ENCODE data around the gene BMF. TPM values are rescaled to one million over a fixed set of nuclear protein-coding genes. Genes with fewer than 3 reads are reported as not detected.

BMF gene
- polyA plus RNA-seq, 2 of the 4 experiments (the other 2 are of a cell fraction): 1.4 to 1.6 TPM

DNA sequence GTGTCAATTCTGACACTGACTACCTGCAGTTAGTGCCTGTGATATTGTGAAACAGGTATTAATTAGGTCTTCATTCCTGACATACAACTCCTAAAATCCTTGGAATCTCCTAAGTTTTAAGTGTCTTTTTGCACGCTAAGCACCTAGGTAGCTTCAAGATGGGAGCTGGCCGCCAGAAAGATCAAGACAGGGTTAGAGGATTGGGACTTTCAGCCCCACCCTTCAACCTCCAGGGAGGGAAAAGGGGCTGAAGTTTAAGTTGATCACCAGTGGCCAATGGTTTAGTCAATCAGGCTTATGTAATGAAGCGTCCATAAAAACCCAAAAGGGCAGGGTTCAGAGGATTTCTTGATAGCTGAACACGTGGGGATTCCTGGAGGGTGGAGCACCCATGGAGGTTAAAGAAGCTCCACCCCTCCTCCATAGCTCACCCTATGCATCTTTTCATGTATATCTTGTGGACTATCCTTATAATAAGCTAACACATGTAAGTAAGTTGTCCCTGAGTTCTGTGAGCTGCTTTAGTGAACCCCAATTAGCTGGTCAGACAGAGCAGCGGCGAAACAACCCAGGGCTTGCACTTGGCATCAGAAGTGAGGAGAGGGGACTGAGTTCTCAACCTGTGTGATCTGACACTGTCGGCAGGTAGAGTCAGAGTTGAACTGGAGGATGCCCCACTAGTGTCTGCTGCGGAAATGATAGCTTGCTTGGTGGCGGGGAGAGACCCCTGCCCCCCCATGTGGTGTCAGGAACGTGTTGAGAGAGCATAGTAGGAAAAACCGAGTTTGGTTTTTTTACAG, 56.9 kb downstream of the BMF start:
- ATAC-seq (no peak), DNase-seq (ENCODE audit: low read depth in 1 of 2, low spot score in 1 of 2) (no peak), FAIRE-seq (no peak)
- peaks cover 23% of the 10 kb centered on the region for H3K4me1 ChIP-seq
- H3K4me2 ChIP-seq: no peak overlapping the region
- no peak overlapping the region for H3K27ac ChIP-seq
- H3K9me3 ChIP-seq: no peaks in the 10 kb centered on the region
- WGBS (ENCODE audit: missing lambda C conversion rate): 83% methylated on average over 11 of the region's 11 CpGs
- POLR2A ChIA-PET: no interaction called here
- TF ChIP-seq, protein P1, sequence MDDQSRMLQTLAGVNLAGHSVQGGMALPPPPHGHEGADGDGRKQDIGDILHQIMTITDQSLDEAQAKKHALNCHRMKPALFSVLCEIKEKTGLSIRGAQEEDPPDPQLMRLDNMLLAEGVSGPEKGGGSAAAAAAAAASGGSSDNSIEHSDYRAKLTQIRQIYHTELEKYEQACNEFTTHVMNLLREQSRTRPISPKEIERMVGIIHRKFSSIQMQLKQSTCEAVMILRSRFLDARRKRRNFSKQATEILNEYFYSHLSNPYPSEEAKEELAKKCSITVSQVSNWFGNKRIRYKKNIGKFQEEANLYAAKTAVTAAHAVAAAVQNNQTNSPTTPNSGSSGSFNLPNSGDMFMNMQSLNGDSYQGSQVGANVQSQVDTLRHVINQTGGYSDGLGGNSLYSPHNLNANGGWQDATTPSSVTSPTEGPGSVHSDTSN (IDR thresholded peaks at IDR 0.05): no peak
- no peak for TF ChIP-seq NPAS2 (CRISPR knock-in tag; IDR thresholded peaks at IDR 0.05; ENCODE audit: borderline replicate concordance)
- no peak for TF ChIP-seq CBX2 (IDR thresholded peaks at IDR 0.05; ENCODE audit: borderline replicate concordance, low read depth)
- no peak for TF ChIP-seq NR3C1 (IDR thresholded peaks at IDR 0.05)
- TF ChIP-seq JUNB (IDR thresholded peaks at IDR 0.05): no peak
- H3K4me3 ChIP-seq: no peak overlapping the region
- CTCF ChIA-PET: interaction anchor here (0.9 to 3.3 kb wide), 5 partner anchors 11 to 227 kb away, joined by 3 to 18 read pairs (median 8); partner anchors contain the start of gene BMF

DNA sequence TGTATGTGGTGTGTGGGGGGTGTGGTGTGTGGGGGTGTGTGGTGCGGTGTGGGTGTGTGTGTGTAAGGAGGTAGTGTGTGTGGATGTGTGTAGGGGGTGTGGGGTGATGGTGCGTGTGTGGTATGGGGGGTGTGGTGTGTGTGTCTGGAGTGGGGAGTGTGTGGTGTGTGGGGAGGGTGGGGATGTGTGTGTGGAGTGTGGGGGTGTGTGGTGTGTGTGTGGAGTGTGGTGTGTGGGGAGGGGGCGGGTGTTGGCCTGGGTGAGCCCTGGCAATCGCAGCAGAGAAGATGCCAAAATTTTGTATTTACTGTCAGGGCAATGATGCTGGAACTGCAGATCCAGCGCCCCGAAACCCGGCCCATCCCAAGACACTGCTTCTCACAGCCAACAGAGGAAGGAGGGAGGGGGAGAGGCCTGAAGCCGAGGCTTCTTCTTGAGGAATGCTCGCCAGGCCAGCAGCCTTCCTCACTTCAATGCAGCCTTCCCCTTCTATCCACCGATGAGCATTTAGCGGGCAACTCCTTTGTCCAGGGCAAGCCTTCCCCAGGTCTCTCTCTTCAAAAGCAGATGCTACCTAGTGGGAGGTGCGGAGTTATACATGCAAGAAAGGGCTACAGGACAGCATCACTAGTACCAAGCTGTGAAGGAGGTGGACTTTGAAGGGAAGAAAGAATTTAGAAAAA, 57.8 kb downstream of the BMF start:
- ChIA-PET POLR2A (no interaction called here), CTCF (interaction anchor here (1.9 to 3.3 kb wide), 3 partner anchors 54 to 223 kb away, joined by 8 to 18 read pairs (median 8); partner anchors contain the start of gene BMF)
- TF ChIP-seq FOSB (CRISPR knock-in tag; IDR thresholded peaks at IDR 0.05) (no peak), ZC3H11A (IDR thresholded peaks at IDR 0.05) (no peak), JUNB (IDR thresholded peaks at IDR 0.05) (no peak), CBX2 (IDR thresholded peaks at IDR 0.05; ENCODE audit: borderline replicate concordance, low read depth) (no peak), KDM5A (IDR thresholded peaks at IDR 0.05) (no peak), MAZ (IDR thresholded peaks at IDR 0.05; ENCODE audit: borderline replicate concordance, low read depth, low read length) (no peak), KDM1A (IDR thresholded peaks at IDR 0.05; ENCODE audit: low read depth) (no peak), EHMT2 (IDR thresholded peaks at IDR 0.05; ENCODE audit: low read depth) (no peak), PHF8 (IDR thresholded peaks at IDR 0.05; ENCODE audit: borderline replicate concordance, low read depth) (no peak), CHD4 (IDR thresholded peaks at IDR 0.05; ENCODE audit: borderline replicate concordance) (no peak), HEYL (CRISPR knock-in tag; IDR thresholded peaks at IDR 0.05) (no peak), RFX5 (IDR thresholded peaks at IDR 0.05) (no peak), CHD2 (IDR thresholded peaks at IDR 0.05; ENCODE audit: low read length, partially characterized antibody) (no peak)
- TF ChIP-seq, protein P2, sequence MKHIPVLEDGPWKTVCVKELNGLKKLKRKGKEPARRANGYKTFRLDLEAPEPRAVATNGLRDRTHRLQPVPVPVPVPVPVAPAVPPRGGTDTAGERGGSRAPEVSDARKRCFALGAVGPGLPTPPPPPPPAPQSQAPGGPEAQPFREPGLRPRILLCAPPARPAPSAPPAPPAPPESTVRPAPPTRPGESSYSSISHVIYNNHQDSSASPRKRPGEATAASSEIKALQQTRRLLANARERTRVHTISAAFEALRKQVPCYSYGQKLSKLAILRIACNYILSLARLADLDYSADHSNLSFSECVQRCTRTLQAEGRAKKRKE (CRISPR knock-in tag; IDR thresholded peaks at IDR 0.05; ENCODE audit: low read depth): no peak
- TF ChIP-seq, protein P3, sequence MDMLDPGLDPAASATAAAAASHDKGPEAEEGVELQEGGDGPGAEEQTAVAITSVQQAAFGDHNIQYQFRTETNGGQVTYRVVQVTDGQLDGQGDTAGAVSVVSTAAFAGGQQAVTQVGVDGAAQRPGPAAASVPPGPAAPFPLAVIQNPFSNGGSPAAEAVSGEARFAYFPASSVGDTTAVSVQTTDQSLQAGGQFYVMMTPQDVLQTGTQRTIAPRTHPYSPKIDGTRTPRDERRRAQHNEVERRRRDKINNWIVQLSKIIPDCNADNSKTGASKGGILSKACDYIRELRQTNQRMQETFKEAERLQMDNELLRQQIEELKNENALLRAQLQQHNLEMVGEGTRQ (IDR thresholded peaks at IDR 0.05): no peak
- TF ChIP-seq, protein P4, sequence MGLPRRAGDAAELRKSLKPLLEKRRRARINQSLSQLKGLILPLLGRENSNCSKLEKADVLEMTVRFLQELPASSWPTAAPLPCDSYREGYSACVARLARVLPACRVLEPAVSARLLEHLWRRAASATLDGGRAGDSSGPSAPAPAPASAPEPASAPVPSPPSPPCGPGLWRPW (IDR thresholded peaks at IDR 0.05): no peak
- TF ChIP-seq, protein P1 (IDR thresholded peaks at IDR 0.05): no peak
- no peak overlapping the region for H3K4me3 ChIP-seq
- 0 out of 6 replicates have a peak overlapping the region, but pooled peaks of 1 of the 2 experiments have one; percentile 15 for H3K27ac ChIP-seq
- FAIRE-seq (no peak), ATAC-seq (peak; percentile 15 to 26; a peak in 3 of 6 replicates), DNase-seq (ENCODE audit: low read depth in 1 of 2, low spot score in 1 of 2) (peak in 1 of 2 experiments; percentile 31)
- no peaks in the 10 kb centered on the region for H3K9me3 ChIP-seq
- WGBS (ENCODE audit: missing lambda C conversion rate): 67% methylated on average over 10 of the region's 12 CpGs
- no peak overlapping the region for H3K4me2 ChIP-seq
- H3K4me1 ChIP-seq: peaks cover 32% of the 10 kb centered on the region
